NCI-H1048 (cell line): Measurements from ENCODE around the gene HNRNPAB.
"Not testable (repeated sequence)": the region's sequence is repeated elsewhere in the genome, so short reads cannot be mapped to it uniquely, and the experiment has no call there.

Experiments
- DNase-seq: peaks from one replicate; lab custom pipeline; 2025; lab: John Stamatoyannopoulos, UW

The HNRNPAB gene

DNA sequence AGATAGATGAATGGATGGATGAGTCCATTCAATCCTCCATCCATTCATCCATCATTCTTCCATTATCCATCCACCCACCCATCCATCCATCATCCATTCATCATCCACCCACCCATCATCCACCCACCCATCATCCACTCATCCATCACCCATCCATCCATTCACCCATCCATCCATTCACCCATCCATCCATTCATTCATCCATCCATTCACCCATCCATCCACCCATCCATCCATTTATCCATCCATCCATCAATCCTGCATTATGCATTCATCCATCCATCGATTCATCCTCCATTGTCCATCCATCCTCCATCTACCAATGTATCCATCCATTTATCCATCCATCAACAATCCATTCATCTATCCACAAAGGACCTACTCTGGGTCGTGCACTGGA is 41.1 kb downstream of the HNRNPAB start:
- no peak for DNase-seq

DNA sequence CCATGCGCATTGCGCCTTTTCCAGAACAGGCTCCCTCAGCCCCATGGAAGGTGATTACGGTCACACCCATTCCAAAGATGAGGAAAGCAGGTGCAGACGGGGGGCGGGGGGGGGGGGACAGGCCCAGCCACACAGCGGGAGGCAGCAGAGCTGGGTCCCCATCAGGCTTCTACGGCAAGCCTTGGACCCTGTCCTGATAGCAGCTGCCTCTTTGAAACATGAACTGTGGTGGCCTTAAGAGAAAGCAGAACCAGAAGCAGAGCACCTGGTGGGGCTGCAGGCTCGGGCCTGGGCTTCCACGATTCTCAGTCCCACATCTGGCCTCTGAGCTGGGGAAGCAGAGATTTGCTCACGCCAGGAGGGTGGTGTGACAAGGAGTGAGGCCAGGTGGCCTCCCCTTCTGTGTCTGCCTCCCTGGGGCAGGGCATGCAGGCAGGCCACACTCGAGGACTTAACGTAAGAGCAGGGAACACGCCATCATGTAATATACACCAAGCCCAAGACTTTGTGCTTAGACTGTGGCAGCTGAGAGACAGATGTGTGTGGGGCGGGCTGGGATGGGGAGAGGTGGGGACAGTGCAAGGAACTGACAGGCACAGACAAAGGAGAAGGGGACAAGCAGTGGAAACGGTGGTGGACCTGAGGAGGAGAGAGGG is 42.4 kb downstream of the HNRNPAB start:
- no peak for DNase-seq

DNA sequence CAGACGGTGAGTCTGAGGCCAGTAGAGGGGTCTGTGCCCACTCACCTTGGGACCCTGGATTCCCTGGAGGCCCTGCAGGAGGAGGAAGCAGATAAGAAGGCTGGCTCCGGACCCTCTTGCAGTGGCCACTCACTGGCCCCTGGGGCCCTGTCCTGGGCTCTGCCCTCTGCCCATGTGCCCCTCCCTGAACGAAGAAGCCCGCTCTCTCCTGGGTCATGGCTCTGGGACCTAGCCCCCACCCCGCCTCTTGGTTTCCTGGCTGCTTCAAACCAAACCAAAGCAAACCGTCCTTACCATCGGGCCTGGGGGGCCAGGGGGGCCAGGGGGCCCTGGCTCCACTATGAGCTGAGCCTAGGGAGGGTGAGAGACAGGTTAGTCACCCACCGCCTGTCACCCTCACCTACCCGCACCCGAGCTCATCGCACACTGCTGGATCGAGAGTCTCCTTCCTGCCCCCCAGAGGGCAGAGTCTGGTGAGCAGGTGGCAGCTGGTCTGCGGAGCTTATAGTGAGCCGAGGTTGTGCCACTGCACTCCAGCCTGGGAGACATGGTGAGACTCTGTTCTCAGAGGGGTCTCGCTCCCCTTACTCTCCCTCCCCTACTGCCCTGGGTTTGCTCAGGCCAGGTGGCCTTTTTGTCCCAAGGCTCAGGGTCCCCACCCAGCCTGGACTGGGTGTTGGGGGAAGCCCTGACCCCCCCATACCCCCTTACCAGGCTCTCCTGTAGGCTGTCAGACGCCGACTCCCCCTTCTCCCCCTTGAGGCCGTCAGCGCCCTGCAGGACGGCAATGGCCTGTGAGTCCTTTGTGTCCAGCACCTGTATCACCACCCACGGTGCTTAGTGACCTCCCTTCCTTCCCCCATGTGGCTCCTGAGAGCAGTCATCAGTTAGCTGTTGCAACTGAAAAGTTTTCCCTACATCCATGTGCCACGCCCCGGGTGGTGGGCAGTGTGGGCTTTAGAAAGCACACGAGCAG is 43.4 kb downstream of the HNRNPAB start:
- DNase-seq = no peak

DNA sequence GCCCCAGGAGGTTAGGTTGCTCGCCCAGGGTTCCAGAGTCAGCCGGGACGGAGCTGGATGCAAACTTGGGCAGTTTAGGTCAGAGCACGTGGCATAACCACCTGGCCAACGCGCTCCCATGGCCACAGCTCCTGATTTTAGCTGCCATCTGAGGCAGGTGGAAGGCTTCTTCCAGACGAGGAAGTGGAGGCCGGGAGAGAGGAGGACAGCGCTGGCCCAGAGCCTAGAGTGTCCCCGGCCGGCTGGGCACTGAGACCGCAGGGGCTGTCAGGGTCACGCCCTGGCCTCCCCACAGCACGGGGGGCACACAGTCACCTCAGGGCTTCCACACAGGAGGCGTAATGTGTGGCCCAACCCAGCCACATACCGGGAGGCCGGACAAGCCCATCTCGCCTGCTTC is 44.4 kb downstream of the HNRNPAB start:
- DNase-seq = no peak

DNA sequence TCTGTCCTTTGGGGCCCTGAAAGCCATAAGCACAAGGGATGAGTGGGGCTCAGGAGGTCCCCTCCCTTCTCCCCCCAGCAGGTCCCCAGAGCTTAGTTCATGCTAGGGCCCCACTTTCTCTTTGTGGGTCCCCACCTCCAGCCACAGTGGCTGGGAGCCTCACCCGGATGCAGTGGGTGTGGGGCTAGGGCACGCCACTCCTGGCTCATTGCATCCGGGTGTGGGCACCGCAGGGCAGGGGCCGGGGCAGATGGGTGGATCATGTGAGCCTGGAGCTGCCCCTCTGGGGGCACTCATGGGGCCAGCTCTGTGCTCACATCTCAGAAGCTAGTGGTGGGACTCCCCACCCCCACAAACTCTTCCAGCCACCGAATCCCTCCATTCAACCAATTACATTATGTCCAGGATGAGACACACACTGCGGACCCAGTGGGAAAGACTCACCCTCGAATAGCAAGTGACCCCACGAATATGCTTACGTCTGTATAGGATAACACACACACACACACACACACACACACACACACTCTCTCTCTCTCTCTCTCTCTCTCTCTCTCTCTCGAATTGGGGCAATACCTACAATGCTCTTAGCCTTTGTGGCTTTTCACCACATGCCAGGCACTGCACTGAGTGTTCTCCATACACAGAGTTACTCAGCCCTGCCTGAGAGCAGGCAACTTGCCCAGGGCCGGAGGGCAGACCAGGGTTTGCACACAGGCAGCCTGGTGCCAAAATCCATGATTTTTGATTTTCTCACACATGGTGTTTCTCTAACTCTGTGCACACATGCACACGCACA is 45.1 kb downstream of the HNRNPAB start:
- DNase-seq = no peak

DNA sequence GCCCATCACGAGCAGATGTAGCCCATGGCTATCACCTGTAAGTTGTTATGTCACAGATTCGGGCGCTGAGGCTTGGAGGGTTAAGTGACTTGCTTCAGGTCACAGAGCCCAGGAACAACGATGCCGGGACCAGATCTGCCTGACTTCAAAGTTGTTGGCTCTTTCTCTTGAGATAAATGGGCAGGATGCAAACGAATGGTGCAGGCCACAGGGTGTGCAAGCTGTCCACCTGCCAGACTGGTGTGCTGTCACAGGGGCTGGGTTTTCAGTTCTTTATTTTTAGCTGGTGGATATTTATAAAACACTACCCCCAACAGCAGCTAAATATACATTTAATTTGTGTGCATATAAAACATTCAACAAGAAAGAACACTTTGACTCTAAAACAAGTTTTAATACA is 45.9 kb downstream of the HNRNPAB start:
- no peak for DNase-seq

DNA sequence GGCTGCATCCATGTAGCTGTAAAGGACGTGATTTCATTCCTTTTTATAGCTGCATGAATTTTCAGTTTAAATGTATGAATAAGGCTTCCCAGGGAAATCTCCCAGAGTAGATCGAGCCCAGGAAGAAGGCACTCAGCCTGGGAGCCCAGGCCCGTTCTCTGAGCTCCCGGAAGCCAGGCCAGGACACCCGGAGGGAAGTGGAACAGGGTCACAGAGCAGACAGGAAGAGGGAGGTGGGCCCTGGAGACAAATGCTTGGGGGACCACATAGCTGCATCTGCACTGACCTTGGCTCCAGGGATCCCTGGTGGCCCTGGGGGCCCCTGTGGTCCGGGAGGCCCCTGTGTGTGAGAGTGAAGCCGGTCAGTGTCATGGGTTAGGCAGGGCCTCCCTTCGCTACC is 47.9 kb downstream of the HNRNPAB start:
- no peak for DNase-seq

- DNase-seq = not testable (repeated sequence)
These were observed 49.3 kb downstream of the HNRNPAB start for GRCh38 chr5:178253632-178254031.

GRCh38 chr5:178256746-178257145 is 52.4 kb downstream of the HNRNPAB start:
- no peak for DNase-seq

- no peak for DNase-seq
These were observed 53.3 kb downstream of the HNRNPAB start for GRCh38 chr5:178257650-178258049.

DNA sequence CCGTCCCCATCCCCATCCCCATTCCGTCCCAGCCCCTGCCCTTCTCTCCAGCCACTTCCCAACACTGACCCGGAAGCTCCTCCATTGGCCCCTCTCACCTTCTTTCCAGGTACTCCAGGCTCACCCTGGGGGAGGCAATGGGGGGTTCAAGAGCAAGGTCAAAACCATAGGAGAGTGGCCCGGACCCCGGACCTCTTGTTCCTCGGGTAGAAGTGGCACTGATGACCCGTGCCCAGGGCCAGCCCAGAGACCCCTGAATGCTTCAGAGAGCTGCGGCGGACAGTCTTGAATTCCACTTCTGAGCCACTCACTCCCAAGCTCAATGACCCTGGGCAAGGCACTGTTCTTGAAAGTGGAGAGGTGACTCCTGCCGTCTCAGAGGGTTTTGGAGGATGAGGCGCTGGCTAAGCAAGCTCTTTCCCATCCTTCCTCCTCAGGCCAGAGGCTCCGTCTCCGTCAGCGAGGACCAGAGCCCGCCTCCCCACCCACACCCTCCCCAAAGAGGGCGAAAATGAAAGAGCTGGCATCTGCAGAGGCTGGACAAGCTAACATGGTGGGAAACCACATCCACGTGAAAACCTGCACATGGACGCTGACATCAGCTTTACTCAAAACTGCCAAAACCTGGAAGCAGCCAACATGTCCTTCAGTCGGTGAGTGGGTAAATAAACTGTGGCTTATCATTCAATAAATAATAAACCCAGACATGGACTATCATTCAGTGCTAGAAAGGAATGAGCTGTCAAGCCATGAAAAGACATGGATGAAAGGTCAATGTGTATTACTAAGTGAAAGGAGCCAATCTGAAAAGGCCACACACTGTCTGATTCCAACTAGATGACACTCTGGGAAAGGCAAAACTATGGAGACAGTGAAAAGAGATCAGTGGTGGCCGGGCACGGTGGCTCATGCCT is 55.5 kb downstream of the HNRNPAB start:
- DNase-seq = no peak
